ENCODE results near the gene EIF4E3. TPM values are rescaled to one million over a fixed set of nuclear protein-coding genes. Genes with fewer than 3 reads are reported as not detected.

EIF4E3 gene
- 10 to 100 TPM in 2 of 4 donors, 1 to 10 TPM in 2; 7.4 to 16.2 (median 10.2) TPM for total RNA-seq

DNA sequence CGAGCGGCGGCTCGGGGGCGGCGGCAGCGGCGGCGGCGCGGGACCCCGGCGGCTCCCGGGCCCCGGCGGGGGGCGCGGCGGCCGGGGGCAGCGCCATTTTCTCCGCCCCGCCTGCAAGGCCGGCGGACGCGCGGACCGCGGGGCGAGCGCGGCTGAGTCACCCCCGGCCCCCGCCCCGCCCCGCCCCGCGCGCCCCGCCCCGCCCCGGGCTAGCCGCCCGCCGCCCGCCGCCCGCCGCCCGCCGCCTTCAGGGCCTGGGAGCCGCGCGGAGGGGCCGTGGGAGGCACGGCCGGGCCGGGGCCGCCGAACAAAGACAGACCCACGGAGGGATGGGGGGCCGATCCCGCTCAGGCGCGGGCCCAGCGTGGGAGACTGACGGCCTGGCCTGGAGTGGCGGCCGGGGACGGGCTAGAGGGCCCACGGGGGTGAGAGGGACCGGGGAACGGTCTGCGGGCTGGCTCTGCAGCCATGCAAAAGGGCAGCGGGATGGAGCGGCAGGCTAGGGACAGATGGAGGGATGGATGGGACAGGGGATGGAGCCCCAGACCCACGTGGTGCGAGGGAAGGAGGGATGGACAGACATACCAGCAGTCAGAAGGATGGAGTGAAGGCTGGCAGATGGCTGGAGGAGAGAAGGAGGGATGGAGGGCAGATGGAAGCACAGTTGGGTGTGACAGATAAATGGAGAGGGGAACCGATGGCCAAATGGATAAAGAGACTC is at the start of gene EIF4E3:
EIF4E3 (minus strand) TSS at position 132 of the 721 bp plus-strand sequence; CDS start at position 97, 35 bp downstream.
- H3K36me3 ChIP-seq: no peaks in the 10 kb centered on the region
- intact Hi-C loops (cut with DNase I): no loop called here
- peak within 1 kb of the TSS; percentile 75 to 92 (median 87) for H3K4me3 ChIP-seq
- H3K4me1 ChIP-seq: peaks cover 4 to 45% (median 17%) of the 10 kb centered on the region in 3 donors
- H3K27me3 ChIP-seq: no peaks in the 10 kb centered on the region
- peak within 1 kb of the TSS; percentile 80 to 89 (median 82) for H3K27ac ChIP-seq
- no peak for DNase-seq
- TF ChIP-seq, protein P1, sequence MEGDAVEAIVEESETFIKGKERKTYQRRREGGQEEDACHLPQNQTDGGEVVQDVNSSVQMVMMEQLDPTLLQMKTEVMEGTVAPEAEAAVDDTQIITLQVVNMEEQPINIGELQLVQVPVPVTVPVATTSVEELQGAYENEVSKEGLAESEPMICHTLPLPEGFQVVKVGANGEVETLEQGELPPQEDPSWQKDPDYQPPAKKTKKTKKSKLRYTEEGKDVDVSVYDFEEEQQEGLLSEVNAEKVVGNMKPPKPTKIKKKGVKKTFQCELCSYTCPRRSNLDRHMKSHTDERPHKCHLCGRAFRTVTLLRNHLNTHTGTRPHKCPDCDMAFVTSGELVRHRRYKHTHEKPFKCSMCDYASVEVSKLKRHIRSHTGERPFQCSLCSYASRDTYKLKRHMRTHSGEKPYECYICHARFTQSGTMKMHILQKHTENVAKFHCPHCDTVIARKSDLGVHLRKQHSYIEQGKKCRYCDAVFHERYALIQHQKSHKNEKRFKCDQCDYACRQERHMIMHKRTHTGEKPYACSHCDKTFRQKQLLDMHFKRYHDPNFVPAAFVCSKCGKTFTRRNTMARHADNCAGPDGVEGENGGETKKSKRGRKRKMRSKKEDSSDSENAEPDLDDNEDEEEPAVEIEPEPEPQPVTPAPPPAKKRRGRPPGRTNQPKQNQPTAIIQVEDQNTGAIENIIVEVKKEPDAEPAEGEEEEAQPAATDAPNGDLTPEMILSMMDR (IDR thresholded peaks at IDR 0.05): no peak
- no peak for TF ChIP-seq POLR2A (IDR thresholded peaks at IDR 0.05)
- 8 to 9% methylated on average over 18 to 21 of the region's 80 CpGs for WGBS, 2 donors
- no peaks in the 10 kb centered on the region for H3K9me3 ChIP-seq

DNA sequence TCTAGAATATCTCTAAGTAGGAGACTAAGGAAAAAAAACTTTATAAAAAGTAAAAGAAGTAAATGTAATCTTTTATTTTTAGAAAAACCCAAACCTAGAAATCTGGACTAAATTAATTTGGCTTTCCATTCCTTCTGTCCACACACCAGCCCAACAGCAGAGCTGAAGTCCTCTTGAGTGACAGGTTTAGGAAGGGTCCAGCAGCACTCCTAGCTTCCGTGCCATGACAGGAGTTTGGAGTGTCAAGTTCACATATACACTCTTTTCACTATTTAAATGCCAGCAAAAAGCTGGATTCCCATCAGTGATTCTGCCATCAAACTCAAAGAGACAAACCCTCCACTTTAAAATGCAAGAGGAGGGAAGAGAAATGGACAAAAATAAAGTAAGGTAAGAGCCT is 46.7 kb upstream of the EIF4E3 start:
- no peak for DNase-seq
- 64 to 71% methylated on average over 1 of the region's 1 CpG for WGBS, 2 donors

DNA sequence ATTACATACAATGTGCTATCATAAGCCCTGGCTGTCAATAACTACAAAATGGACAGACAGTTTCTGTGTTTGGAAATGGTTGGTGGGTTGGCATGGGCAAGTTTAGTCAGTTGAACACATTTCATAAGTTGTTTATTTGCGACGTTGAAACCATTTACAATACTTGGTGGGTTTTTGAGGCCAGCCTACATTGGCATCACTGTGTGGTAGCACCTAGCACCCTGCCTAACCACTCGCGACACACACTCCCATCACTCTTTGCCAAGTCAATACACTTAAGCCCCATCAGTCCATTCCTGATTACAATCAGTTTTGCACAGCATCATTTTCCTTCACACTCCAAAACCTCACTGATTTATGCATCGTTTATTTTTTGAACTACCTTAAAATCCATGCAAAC is 45.9 kb upstream of the EIF4E3 start:
- 82 to 85% methylated on average over 5 of the region's 5 CpGs for WGBS, 2 donors
- Histone ChIP-seq H3K4me3 (no peak overlapping the region), H3K36me3 (no peaks in the 10 kb centered on the region), H3K4me1 (no peaks in the 10 kb centered on the region), H3K27me3 (peaks cover 0 to 55% (median 0%) of the 10 kb centered on the region in 4 donors), H3K27ac (no peak overlapping the region), H3K9me3 (no peaks in the 10 kb centered on the region)
- TF ChIP-seq, protein P1 (IDR thresholded peaks at IDR 0.05): no peak
- no peak for TF ChIP-seq POLR2A (IDR thresholded peaks at IDR 0.05)
- no peak for DNase-seq
- intact Hi-C loops (cut with DNase I): no loop called here

More for the DNA sequence above, 46.7 kb upstream of the EIF4E3 start:
- Histone ChIP-seq H3K4me1 (no peaks in the 10 kb centered on the region), H3K36me3 (no peaks in the 10 kb centered on the region), H3K27ac (no peak overlapping the region), H3K9me3 (no peaks in the 10 kb centered on the region), H3K27me3 (peaks cover 0 to 62% (median 0%) of the 10 kb centered on the region in 4 donors), H3K4me3 (no peak overlapping the region)
- no peak for TF ChIP-seq POLR2A (IDR thresholded peaks at IDR 0.05)
- TF ChIP-seq, protein P1 (IDR thresholded peaks at IDR 0.05): no peak
- intact Hi-C loops (cut with DNase I): no loop called here

DNA sequence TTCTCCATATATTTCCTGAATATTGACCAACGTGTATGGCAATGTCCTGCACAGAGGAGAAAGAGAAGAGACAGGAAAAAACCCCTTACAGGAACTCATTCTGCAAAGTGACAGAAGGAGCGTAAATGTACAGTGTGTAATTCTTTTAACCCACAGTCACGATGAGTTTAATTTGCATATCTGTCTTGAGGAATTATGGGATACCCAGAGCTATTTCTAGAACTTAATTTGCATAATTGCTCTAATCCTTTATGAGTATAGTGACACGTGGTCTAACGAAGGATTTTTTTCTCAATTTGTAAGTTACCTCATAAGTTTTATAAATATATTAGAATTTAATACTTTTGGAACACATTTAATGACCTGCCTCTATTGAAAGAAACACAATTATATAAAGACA is 38.2 kb upstream of the EIF4E3 start:
- WGBS, 2 donors: 57 to 65% methylated on average over 5 of the region's 5 CpGs
- intact Hi-C loops (cut with DNase I): no loop called here
- H3K36me3 ChIP-seq: no peaks in the 10 kb centered on the region
- H3K27ac ChIP-seq: no peak overlapping the region
- H3K9me3 ChIP-seq: no peaks in the 10 kb centered on the region
- H3K4me3 ChIP-seq: no peak overlapping the region
- H3K4me1 ChIP-seq: no peaks in the 10 kb centered on the region
- DNase-seq: no peak
- TF ChIP-seq, protein P1 (IDR thresholded peaks at IDR 0.05): no peak
- no peak for TF ChIP-seq POLR2A (IDR thresholded peaks at IDR 0.05)
- H3K27me3 ChIP-seq: peaks cover 0 to 24% (median 0%) of the 10 kb centered on the region in 4 donors

DNA sequence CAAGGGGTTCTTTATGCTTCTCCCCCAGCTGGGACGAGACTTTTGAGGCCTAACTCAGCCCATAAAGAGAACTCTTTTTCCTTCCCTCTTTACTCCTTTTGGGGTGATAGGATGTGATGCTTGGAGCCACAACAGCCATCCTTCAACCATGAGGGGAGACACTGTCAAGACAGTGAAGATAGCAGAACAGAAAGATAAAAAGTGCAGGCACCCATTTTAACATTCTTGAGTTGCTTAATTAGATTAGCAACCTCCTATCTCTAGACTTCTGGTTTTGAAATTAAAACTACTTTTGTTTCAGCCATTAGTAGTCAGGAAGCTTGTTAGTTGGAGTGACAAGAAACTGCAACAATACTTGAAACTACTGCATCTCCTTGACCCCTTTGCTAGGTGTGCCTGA is 34.9 kb upstream of the EIF4E3 start:
- Histone ChIP-seq H3K4me1 (peaks cover 0 to 2% (median 0%) of the 10 kb centered on the region in 3 donors), H3K36me3 (no peaks in the 10 kb centered on the region), H3K27ac (no peak overlapping the region), H3K9me3 (no peaks in the 10 kb centered on the region), H3K27me3 (peaks cover 0 to 27% (median 0%) of the 10 kb centered on the region in 4 donors), H3K4me3 (no peak overlapping the region)
- 83 to 100% methylated on average over 1 of the region's 1 CpG for WGBS, 2 donors
- DNase-seq: no peak
- intact Hi-C loops (cut with DNase I): no loop called here
- no peak for TF ChIP-seq POLR2A (IDR thresholded peaks at IDR 0.05)
- TF ChIP-seq, protein P1 (IDR thresholded peaks at IDR 0.05): no peak
